Calu3 (cell line): Measurements from ENCODE around the gene PITPNM3. TPM values are rescaled to one million over a fixed set of nuclear protein-coding genes. Genes with fewer than 3 reads are reported as not detected.

Source experiments
- BruUV-seq: library from RNA; stranded (reverse); fragments of 400-500 nt; replicated peaks from 2 replicates; lab custom pipeline; 2021; lab: Mats Ljungman, UMichigan
- CTCF ChIA-PET: fragments of 300-600 bp; sonication (Branson Sonifier 250); formaldehyde crosslinking; loops from one replicate; lab custom pipeline; 2022; ENCODE audit warnings: antibody characterized with exemption; lab: Charles Lee
- DNase-seq: peaks from one replicate; pipeline ENCODE4 v3.0.0; 2022
- H3K27ac Mint-ChIP-seq: one replicate; pipeline ENCODE4 v1.8.0; 2022; ENCODE audit warnings: mixed read lengths; ENCODE audit not compliant: unreplicated experiment
- H3K27me3 Mint-ChIP-seq: one replicate; pipeline ENCODE4 v1.8.0; 2022; ENCODE audit warnings: mixed read lengths; ENCODE audit not compliant: unreplicated experiment
- H3K36me3 Mint-ChIP-seq: one replicate; pipeline ENCODE4 v1.8.0; 2022; ENCODE audit warnings: mild to moderate bottlenecking, moderate library complexity, mixed read lengths; ENCODE audit not compliant: insufficient read depth, unreplicated experiment
- H3K4me1 Mint-ChIP-seq: one replicate; pipeline ENCODE4 v1.8.0; 2022; ENCODE audit warnings: mild to moderate bottlenecking, low read depth, mixed read lengths; ENCODE audit not compliant: unreplicated experiment
- H3K4me3 Mint-ChIP-seq: one replicate; pipeline ENCODE4 v1.8.0; 2022; ENCODE audit warnings: mild to moderate bottlenecking, low read depth, moderate library complexity, mixed read lengths; ENCODE audit not compliant: unreplicated experiment
- H3K9me3 Mint-ChIP-seq: one replicate; pipeline ENCODE4 v1.8.0; 2022; ENCODE audit warnings: low read depth, mixed read lengths; ENCODE audit not compliant: unreplicated experiment
- intact Hi-C: fragments of 100-400 bp; cut with micrococcal nuclease; formaldehyde crosslinking; loops from one replicate; pipeline ENCODE4 v1.10.0; 2022; ENCODE audit not compliant: unreplicated experiment
- total RNA-seq: library from RNA; stranded (reverse); gene quantifications from 2 replicates; pipeline ENCODE4 v1.2.3, GENCODE V29; 2022
- TF ChIP-seq, protein P1 (sequence below): fragments of 200-600 bp; IDR thresholded peaks from one replicate; pipeline ENCODE4 v1.8.0; 2022; ENCODE audit warnings: antibody characterized with exemption; ENCODE audit not compliant: unreplicated experiment

Gene PITPNM3
- total RNA-seq, 1 experiment from 2014 or later, result 10.7 TPM

DNA sequence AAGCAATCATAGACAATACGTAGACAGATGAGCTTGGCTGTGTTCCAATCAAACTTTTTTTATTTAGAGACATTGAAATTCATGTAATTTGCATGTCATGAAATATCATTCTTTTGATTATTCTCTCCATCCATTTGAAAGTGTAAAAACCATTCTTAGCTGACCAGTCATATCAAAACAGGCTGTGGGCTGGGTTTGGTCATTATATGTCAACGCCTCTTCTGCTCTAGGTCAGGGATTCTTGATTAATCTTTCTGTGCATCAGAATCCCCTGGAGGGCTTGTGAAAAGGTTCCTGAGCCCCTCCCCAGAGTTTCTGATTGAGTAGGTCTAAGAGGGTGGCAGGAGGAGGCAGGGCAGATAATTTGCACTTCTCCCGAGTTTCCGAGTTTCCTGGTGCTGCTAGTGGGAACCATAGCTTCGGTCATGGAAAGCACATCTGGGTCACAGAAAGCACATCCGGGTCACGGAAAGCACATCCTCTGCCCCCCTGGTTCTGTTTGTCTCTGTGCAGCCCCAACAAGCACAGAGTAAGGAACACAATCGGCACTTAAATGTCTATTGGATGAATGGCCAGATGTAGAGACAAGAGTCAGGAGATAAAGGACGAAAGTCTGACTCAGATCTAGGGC lies 95.7 kb downstream of the PITPNM3 start:
- CTCF ChIA-PET, result no interaction called here
- H3K4me1 Mint-ChIP-seq, result peaks cover 12% of the 10 kb centered on the region

DNA sequence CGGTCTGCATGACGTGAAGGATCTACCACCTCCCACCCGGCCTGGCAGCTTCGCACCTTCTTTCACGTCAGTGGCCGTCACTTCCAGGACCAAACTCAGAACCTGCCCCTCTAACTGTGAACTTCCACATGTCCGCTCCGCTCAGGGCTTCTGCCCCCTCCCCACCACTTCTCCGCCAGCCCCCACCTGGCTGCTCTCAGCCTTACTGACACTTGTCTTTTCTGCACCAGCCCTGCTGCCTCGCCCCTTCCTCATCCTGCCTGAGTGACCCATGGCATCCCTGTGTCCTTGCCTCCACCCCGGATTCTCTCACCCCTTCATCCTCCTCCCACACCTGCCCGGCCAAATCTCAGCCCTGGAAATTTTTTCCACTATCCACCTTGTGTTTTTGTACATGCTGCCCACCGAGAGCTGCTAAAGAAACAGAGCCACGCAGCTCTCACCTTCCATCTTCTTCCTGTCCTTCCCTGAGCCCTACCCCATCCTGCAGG lies 97.8 kb downstream of the PITPNM3 start:
- CTCF ChIA-PET, result interaction anchor here (0.7 kb wide), 1 partner anchor 141 kb away, joined by 4 read pairs; no protein-coding TSS in a partner anchor
- DNase-seq, result no peak
- Mint-ChIP-seq H3K27me3 (no peaks in the 10 kb centered on the region), H3K27ac (no peak overlapping the region), H3K36me3 (peaks cover 4% of the 10 kb centered on the region), H3K4me3 (no peak overlapping the region), H3K4me1 (peaks cover 12% of the 10 kb centered on the region), H3K9me3 (no peaks in the 10 kb centered on the region)
- TF ChIP-seq, protein P1, sequence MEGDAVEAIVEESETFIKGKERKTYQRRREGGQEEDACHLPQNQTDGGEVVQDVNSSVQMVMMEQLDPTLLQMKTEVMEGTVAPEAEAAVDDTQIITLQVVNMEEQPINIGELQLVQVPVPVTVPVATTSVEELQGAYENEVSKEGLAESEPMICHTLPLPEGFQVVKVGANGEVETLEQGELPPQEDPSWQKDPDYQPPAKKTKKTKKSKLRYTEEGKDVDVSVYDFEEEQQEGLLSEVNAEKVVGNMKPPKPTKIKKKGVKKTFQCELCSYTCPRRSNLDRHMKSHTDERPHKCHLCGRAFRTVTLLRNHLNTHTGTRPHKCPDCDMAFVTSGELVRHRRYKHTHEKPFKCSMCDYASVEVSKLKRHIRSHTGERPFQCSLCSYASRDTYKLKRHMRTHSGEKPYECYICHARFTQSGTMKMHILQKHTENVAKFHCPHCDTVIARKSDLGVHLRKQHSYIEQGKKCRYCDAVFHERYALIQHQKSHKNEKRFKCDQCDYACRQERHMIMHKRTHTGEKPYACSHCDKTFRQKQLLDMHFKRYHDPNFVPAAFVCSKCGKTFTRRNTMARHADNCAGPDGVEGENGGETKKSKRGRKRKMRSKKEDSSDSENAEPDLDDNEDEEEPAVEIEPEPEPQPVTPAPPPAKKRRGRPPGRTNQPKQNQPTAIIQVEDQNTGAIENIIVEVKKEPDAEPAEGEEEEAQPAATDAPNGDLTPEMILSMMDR, result no peak
- intact Hi-C loops, result no loop called here
- no TSS peak for BruUV-seq

More for the DNA sequence above, 95.7 kb downstream of the PITPNM3 start:
- Mint-ChIP-seq H3K9me3 (no peaks in the 10 kb centered on the region), H3K27me3 (no peaks in the 10 kb centered on the region), H3K4me3 (no peak overlapping the region), H3K27ac (no peak overlapping the region), H3K36me3 (no peaks in the 10 kb centered on the region)
- no peak for DNase-seq
- intact Hi-C loops, result no loop called here
- TF ChIP-seq, protein P1, result no peak
- BruUV-seq, result no TSS peak

DNA sequence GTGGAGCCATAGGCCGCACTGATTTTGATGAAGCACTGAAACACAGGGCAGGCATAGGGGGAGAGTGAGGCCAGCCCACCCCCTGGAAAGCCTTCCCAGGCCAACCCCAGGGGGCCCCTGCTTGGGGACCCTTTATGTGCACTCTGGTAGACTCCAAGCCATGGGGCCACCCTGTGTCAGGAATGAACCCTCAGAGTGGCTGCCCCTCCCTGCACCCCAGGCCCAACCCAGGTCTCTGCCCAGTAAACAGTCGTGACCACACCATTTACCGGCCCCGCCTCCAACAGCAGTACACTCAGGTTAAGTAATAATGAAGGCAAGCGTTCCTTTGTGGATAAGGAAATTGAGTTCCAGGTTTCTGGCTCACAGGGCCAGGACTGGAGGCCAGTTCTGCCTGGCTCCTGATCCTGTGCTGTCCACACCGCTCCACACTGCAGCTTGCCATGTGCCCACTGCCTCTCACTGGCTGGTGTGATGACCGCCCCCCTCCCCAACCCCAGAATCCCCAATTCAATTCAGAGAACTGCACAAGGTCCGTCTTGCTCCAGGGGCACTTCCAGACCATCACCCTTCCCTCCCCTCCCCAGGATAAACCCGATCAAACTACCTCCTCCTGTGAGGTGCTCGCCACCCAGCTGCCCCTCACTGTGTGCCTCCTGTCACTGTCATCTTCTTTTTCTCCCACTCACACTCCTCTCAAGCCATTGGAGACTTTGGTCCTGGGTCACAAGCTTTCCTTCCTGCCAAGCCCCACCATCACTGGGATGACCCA lies 98.5 kb downstream of the PITPNM3 start:
- Mint-ChIP-seq H3K36me3 (peaks cover 4% of the 10 kb centered on the region), H3K27me3 (no peaks in the 10 kb centered on the region), H3K4me3 (no peak overlapping the region), H3K9me3 (no peaks in the 10 kb centered on the region), H3K4me1 (peaks cover 12% of the 10 kb centered on the region), H3K27ac (no peak overlapping the region)
- intact Hi-C loops, result no loop called here
- TF ChIP-seq, protein P1, result no peak
- peak; percentile 22 for DNase-seq
- CTCF ChIA-PET, result interaction anchor here (0.7 kb wide), 1 partner anchor 142 kb away, joined by 4 read pairs; no protein-coding TSS in a partner anchor
- BruUV-seq, result no TSS peak

DNA sequence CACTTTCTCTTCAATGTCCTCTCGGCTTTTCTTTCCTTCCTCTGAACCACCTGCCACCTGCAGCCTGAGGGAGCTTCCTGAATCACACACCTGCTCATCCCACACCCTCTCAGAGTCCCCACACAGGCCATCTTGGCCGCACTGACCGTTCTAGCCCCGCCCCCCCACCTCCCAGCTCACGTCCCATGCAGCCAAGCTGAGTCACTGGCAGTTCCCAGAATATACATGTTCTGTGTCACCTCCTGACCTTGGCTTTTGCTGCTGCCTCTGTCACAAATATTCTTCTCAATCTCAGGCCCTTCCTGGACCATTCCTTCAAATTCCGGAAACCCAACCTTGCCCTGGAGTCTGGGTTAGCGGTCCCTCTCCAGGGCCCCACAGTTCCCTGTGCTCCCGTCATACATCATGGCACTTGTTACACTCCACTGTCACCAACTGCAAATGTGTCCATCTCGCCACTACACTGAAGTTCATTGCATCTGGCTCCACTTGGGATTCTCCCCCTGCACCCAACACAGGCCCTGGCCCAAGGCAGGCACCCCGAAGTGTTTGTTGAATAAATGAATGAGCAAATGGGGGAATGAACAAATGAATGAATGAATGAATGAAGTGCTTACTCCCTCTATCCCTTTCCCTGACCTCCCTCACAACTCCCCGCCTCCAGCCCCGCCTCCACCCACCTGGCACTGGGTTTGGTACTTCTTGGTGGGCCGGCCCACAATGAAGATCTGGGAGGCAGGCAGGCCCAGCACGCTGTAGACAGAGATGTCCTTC lies 99.3 kb downstream of the PITPNM3 start:
- Mint-ChIP-seq H3K9me3 (no peaks in the 10 kb centered on the region), H3K4me1 (peaks cover 12% of the 10 kb centered on the region), H3K27ac (peak overlapping the region; percentile 31), H3K27me3 (no peaks in the 10 kb centered on the region), H3K36me3 (peaks cover 7% of the 10 kb centered on the region), H3K4me3 (no peak overlapping the region)
- BruUV-seq, result no TSS peak
- peak; percentile 35 for DNase-seq
- intact Hi-C loops, result no loop called here
- TF ChIP-seq, protein P1, result no peak
- CTCF ChIA-PET, result interaction anchor here (0.5 to 0.8 kb wide), 2 partner anchors 435 to 1018 kb away, joined by 3 read pairs; partner anchors contain the start of gene C1QBP
